SK-N-SH treated with all-trans-retinoic acid at 6 μM for 48 hours (cell line): ENCODE results near the gene COL4A2.

ENCODE experiments used
- ATAC-seq: fragments of 200-7000 bp; cut with Tn5 transposase; 3 replicates; pipeline ENCODE4 v1.9.1; 2020; ENCODE audit warnings: mild to moderate bottlenecking, moderate library complexity
- ARNTL ChIP-seq: fragments of 450-650 bp; formaldehyde crosslinking; IDR thresholded peaks from 2 replicates; pipeline ENCODE4 v1.5.0; 2020; ENCODE audit warnings: low read depth, mild to moderate bottlenecking, moderate library complexity, borderline replicate concordance
- CSDC2 ChIP-seq: fragments of 250-450 bp; sonication (Bioruptor Pico); IDR thresholded peaks from 2 replicates; pipeline ENCODE4 v1.5.0; 2020; ENCODE audit warnings: mild to moderate bottlenecking, moderate library complexity
- ISL1 ChIP-seq: fragments of 250-450 bp; sonication (Bioruptor Pico); IDR thresholded peaks from 2 replicates; pipeline ENCODE4 v2.1.2; 2022; ENCODE audit warnings: mild to moderate bottlenecking, moderate library complexity
- PPARA ChIP-seq: fragments of 250-450 bp; sonication (Bioruptor Pico); IDR thresholded peaks from 2 replicates; pipeline ENCODE4 v1.5.0; 2020; ENCODE audit warnings: mild to moderate bottlenecking, borderline replicate concordance
- RARB ChIP-seq: fragments of 250-450 bp; sonication (Bioruptor Pico); IDR thresholded peaks from 2 replicates; pipeline ENCODE4 v1.8.0; 2021; ENCODE audit warnings: mild to moderate bottlenecking, moderate library complexity
- SNAI2 ChIP-seq: fragments of 250-450 bp; sonication (Bioruptor Pico); IDR thresholded peaks from 2 replicates; pipeline ENCODE4 v1.5.0; 2020; ENCODE audit warnings: mild to moderate bottlenecking, moderate library complexity
- TOX ChIP-seq: fragments of 250-450 bp; sonication (Bioruptor Pico); IDR thresholded peaks from 2 replicates; pipeline ENCODE4 v1.8.0; 2021; ENCODE audit warnings: mild to moderate bottlenecking, moderate library complexity, borderline replicate concordance
- ZC3H10 ChIP-seq: fragments of 250-450 bp; sonication (Bioruptor Pico); IDR thresholded peaks from 2 replicates; pipeline ENCODE4 v1.5.1; 2021; ENCODE audit warnings: mild to moderate bottlenecking, moderate library complexity
- ZFP30 ChIP-seq: fragments of 450-650 bp; formaldehyde crosslinking; IDR thresholded peaks from 2 replicates; pipeline ENCODE4 v1.5.0; 2022; ENCODE audit warnings: mild to moderate bottlenecking, moderate library complexity
- ZNF8 ChIP-seq: fragments of 450-650 bp; formaldehyde crosslinking; IDR thresholded peaks from 2 replicates; pipeline ENCODE4 v1.5.0; 2020; ENCODE audit warnings: mild to moderate bottlenecking, moderate library complexity
- TF ChIP-seq, protein P1 (sequence below): fragments of 250-450 bp; sonication (Bioruptor Pico); IDR thresholded peaks from 2 replicates; pipeline ENCODE4 v1.5.1; 2020; ENCODE audit warnings: low read depth, mild to moderate bottlenecking, moderate library complexity
- TF ChIP-seq, protein P2 (sequence below): fragments of 250-450 bp; sonication (Bioruptor Pico); IDR thresholded peaks from 2 replicates; pipeline ENCODE4 v1.5.1; 2021; ENCODE audit warnings: mild to moderate bottlenecking, moderate library complexity
- TF ChIP-seq, protein P3 (sequence below): fragments of 250-450 bp; sonication (Bioruptor Pico); IDR thresholded peaks from 2 replicates; pipeline ENCODE4 v1.8.0; 2021; ENCODE audit warnings: low read depth, mild to moderate bottlenecking, moderate library complexity, borderline replicate concordance
- TF ChIP-seq, protein P4 (sequence below): fragments of 250-450 bp; sonication (Bioruptor Pico); IDR thresholded peaks from 2 replicates; pipeline ENCODE4 v1.8.0; 2020; ENCODE audit warnings: mild to moderate bottlenecking, moderate library complexity, borderline replicate concordance

Gene COL4A2

DNA sequence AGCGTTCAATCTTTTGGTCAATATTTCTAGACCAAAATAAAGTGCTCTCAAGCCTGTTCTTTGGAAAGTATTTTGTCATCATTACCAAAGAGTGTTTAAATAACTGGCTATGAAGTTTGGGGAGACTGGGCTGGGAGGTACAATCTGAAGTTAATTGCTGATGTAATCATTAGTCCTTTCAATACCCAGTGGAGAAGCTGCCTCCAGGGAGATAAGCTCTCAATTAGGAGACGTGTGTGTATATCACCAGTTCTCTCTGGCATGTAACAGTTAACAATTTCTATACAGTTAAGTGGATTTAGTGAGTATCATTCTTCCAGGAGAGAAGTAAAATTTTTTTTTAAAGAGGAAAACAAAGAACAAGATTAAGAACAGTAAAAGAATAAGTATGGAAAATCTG, 1.5 kb upstream of the COL4A2 start:
- TF ChIP-seq, protein P1, sequence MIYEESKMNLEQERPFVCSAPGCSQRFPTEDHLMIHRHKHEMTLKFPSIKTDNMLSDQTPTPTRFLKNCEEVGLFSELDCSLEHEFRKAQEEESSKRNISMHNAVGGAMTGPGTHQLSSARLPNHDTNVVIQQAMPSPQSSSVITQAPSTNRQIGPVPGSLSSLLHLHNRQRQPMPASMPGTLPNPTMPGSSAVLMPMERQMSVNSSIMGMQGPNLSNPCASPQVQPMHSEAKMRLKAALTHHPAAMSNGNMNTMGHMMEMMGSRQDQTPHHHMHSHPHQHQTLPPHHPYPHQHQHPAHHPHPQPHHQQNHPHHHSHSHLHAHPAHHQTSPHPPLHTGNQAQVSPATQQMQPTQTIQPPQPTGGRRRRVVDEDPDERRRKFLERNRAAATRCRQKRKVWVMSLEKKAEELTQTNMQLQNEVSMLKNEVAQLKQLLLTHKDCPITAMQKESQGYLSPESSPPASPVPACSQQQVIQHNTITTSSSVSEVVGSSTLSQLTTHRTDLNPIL, result no peak
- no peak for TF ChIP-seq SNAI2 (CRISPR knock-in tag)
- no peak for TF ChIP-seq PPARA (CRISPR knock-in tag)
- TF ChIP-seq RARB (CRISPR knock-in tag), result no peak
- TF ChIP-seq TOX (CRISPR knock-in tag), result no peak
- no peak for TF ChIP-seq ZNF8 (CRISPR knock-in tag)
- no peak for TF ChIP-seq ZC3H10 (CRISPR knock-in tag)
- TF ChIP-seq, protein P2, sequence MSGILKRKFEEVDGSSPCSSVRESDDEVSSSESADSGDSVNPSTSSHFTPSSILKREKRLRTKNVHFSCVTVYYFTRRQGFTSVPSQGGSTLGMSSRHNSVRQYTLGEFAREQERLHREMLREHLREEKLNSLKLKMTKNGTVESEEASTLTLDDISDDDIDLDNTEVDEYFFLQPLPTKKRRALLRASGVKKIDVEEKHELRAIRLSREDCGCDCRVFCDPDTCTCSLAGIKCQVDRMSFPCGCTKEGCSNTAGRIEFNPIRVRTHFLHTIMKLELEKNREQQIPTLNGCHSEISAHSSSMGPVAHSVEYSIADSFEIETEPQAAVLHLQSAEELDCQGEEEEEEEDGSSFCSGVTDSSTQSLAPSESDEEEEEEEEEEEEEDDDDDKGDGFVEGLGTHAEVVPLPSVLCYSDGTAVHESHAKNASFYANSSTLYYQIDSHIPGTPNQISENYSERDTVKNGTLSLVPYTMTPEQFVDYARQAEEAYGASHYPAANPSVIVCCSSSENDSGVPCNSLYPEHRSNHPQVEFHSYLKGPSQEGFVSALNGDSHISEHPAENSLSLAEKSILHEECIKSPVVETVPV (CRISPR knock-in tag), result no peak
- ATAC-seq, result no peak

DNA sequence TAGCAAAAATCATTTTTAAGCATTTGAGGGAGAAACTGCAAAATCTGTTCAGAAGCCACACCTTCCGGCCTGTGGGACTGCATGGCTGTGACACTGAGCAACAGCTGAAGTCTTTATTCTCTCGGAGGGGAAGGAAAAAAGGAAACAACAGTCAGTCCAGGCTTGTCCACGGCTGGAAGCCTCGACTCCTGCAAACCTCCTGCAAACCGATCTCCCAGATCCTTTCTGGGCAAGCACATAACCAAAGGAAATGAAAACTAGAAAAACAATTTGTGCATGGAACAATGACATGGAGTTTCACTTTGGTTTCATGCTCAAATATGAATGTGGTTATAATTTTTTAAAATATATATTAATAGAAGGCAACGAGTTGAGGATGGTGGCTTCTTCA, 1.1 kb upstream of the COL4A2 start:
- no peak for TF ChIP-seq ZC3H10 (CRISPR knock-in tag)
- TF ChIP-seq SNAI2 (CRISPR knock-in tag), result no peak
- TF ChIP-seq, protein P2 (CRISPR knock-in tag), result no peak
- TF ChIP-seq ARNTL (CRISPR knock-in tag), result no peak
- TF ChIP-seq ZFP30 (CRISPR knock-in tag), result no peak
- no peak for TF ChIP-seq ISL1 (CRISPR knock-in tag)
- TF ChIP-seq, protein P3, sequence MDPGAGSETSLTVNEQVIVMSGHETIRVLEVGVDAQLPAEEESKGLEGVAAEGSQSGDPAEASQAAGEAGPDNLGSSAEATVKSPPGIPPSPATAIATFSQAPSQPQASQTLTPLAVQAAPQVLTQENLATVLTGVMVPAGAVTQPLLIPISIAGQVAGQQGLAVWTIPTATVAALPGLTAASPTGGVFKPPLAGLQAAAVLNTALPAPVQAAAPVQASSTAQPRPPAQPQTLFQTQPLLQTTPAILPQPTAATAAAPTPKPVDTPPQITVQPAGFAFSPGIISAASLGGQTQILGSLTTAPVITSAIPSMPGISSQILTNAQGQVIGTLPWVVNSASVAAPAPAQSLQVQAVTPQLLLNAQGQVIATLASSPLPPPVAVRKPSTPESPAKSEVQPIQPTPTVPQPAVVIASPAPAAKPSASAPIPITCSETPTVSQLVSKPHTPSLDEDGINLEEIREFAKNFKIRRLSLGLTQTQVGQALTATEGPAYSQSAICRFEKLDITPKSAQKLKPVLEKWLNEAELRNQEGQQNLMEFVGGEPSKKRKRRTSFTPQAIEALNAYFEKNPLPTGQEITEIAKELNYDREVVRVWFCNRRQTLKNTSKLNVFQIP, result no peak
- ATAC-seq, result peak; percentile 11; the same call in 1 of the 3 replicates

DNA sequence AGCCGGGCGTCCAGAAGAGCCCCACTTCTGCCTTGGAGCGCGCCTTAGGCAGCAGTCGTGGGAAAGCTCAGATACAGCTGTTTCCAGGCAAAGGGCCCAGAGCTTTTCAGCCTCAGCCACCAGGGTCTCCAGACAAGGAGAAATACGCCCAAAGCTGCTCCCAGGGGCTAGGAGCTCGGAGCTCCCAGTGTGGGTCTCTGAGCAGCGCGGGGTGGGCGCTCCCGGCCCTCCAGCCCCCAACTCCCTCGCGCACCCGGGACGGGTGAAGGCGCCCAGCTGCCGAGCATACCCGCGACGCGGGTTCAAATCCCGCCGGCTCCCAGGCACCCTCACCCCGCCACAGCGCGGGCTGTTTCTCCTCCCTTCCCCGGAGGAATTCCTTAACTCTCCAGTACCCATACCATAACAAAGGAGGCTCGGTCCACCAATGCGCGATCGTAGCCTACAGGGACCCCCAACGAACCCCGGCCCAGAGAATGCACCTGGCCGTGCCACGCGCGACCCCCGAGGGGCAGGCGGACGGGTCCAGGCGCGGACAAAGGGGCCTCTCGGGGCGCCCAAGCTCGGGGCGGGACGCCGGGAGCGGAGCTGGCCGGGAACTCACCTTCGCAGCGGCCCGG, 634 bp upstream of the COL4A2 start:
- TF ChIP-seq, protein P1, result no peak
- TF ChIP-seq, protein P3, result no peak
- TF ChIP-seq PPARA (CRISPR knock-in tag) (no peak), RARB (CRISPR knock-in tag) (no peak), CSDC2 (CRISPR knock-in tag) (no peak)
- TF ChIP-seq, protein P4, sequence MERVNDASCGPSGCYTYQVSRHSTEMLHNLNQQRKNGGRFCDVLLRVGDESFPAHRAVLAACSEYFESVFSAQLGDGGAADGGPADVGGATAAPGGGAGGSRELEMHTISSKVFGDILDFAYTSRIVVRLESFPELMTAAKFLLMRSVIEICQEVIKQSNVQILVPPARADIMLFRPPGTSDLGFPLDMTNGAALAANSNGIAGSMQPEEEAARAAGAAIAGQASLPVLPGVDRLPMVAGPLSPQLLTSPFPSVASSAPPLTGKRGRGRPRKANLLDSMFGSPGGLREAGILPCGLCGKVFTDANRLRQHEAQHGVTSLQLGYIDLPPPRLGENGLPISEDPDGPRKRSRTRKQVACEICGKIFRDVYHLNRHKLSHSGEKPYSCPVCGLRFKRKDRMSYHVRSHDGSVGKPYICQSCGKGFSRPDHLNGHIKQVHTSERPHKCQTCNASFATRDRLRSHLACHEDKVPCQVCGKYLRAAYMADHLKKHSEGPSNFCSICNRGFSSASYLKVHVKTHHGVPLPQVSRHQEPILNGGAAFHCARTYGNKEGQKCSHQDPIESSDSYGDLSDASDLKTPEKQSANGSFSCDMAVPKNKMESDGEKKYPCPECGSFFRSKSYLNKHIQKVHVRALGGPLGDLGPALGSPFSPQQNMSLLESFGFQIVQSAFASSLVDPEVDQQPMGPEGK, result no peak
- peak; percentile 31 for ATAC-seq
